Endothelial cell of umbilical vein (primary cell): Measurements from ENCODE around the gene COLEC11. TPM values are rescaled to one million over a fixed set of nuclear protein-coding genes. Genes with fewer than 3 reads are reported as not detected.

Experiments used
- BruUV-seq: library from RNA; stranded (reverse); fragments of 400-500 nt; replicated peaks from 2 replicates; lab custom pipeline; 2021; lab: Mats Ljungman, UMichigan
- CTCF ChIA-PET: fragments of 300-600, 350-600 bp; sonication (Branson Sonifier 250); formaldehyde crosslinking; loops from one replicate; lab custom pipeline; 2021; ENCODE audit warnings: antibody characterized with exemption, inconsistent platforms; lab: Charles Lee
- POLR2A ChIA-PET: fragments of 300-600, 350-600 bp; sonication (Branson Sonifier 250); formaldehyde crosslinking; loops from one replicate; lab custom pipeline; 2021; ENCODE audit warnings: antibody characterized with exemption, inconsistent platforms; lab: Charles Lee
- DNase-seq: peaks from one replicate; pipeline ENCODE4 v3.0.0-alpha.2; 2011; ENCODE audit warnings: low read depth, low spot score
- FAIRE-seq: peaks from 2 replicates; lab custom pipeline; 2011; peaks lifted over from hg19 to GRCh38; lab: Jason Lieb, UNC
- H2AFZ ChIP-seq: 2 replicates; pipeline ENCODE4 v1.6.0; 2012; ENCODE audit warnings: low read depth, low read length, control low read depth, inconsistent platforms
- H3K27ac ChIP-seq: 2 replicates; pipeline ENCODE4 v1.5.1; 2011; ENCODE audit warnings: low read depth, mild to moderate bottlenecking, control low read depth, low read length, moderate library complexity; ENCODE audit not compliant: insufficient read depth
- H3K27me3 ChIP-seq, 2 experiments: 2 replicates each; pipeline versions ENCODE4 v1.6.0 to v1.6.1; 2011; ENCODE audit warnings: low read length in 2 of 2, mixed read lengths in 1 of 2; ENCODE audit not compliant: control insufficient read depth in 2 of 2, insufficient read depth in 2 of 2
- H3K36me3 ChIP-seq, 2 experiments: 2 replicates in 1 of 2; 3 replicates in 1 of 2; pipeline ENCODE4 v1.5.1; 2011; ENCODE audit warnings: low read length in 2 of 2, mild to moderate bottlenecking in 1 of 2, moderate library complexity in 1 of 2; ENCODE audit not compliant: control insufficient read depth in 2 of 2, insufficient read depth in 2 of 2; ENCODE audit errors: extremely low read depth in 1 of 2
- H3K4me1 ChIP-seq: 3 replicates; pipeline ENCODE4 v1.5.1; 2011; ENCODE audit warnings: mild to moderate bottlenecking, low read length; ENCODE audit not compliant: control insufficient read depth, insufficient read depth; ENCODE audit errors: extremely low read depth
- H3K4me2 ChIP-seq: 2 replicates; pipeline ENCODE4 v1.6.1; 2011; ENCODE audit warnings: low read length, control low read depth, mixed read lengths; ENCODE audit not compliant: insufficient read depth
- H3K4me3 ChIP-seq, 3 experiments: fragments of 200-600 bp in 1 of 3; sonication (generic), shearing (Covaris generic) in 1 of 3; replicated peaks in 1 of 3; 2 replicates each; pipeline ENCODE4 v1.5.1; 2011 to 2016; ENCODE audit warnings: control low read depth in 3 of 3, low read length in 3 of 3, mild to moderate bottlenecking in 2 of 3, inconsistent platforms in 1 of 3, low read depth in 1 of 3, moderate library complexity in 1 of 3; ENCODE audit not compliant: insufficient read depth in 1 of 3
- H3K79me2 ChIP-seq: 2 replicates; pipeline ENCODE4 v1.6.0; 2012; ENCODE audit warnings: low read length, inconsistent platforms; ENCODE audit not compliant: control insufficient read depth, insufficient read depth
- H3K9ac ChIP-seq: replicated peaks from 2 replicates; pipeline ENCODE3; 2011; ENCODE audit warnings: low read length, control low read depth; ENCODE audit not compliant: insufficient read depth; ENCODE audit errors: extremely low read depth
- H3K9me1 ChIP-seq: replicated peaks from 3 replicates; pipeline ENCODE4 v1.6.0; 2011; ENCODE audit warnings: mild to moderate bottlenecking, low read length; ENCODE audit not compliant: control insufficient read depth, insufficient read depth; ENCODE audit errors: extremely low read depth
- H3K9me3 ChIP-seq: replicated peaks from 2 replicates; pipeline ENCODE4 v1.5.1; 2012; ENCODE audit warnings: low read length, inconsistent platforms; ENCODE audit not compliant: control insufficient read depth, insufficient read depth
- H4K20me1 ChIP-seq: replicated peaks from 2 replicates; pipeline ENCODE3; 2011; ENCODE audit warnings: mild to moderate bottlenecking, low read length; ENCODE audit not compliant: control insufficient read depth, insufficient read depth; ENCODE audit errors: extremely low read depth
- CTCF ChIP-seq, 2 donors: IDR thresholded peaks; 1 replicate in 1 of 2; 2 replicates in 1 of 2; pipeline ENCODE4 v1.5.1; 2011; ENCODE audit warnings: low read length in 2 of 2, mild to moderate bottlenecking in 2 of 2, moderate library complexity in 2 of 2, control low read depth in 1 of 2, inconsistent platforms in 1 of 2, low read depth in 1 of 2; ENCODE audit not compliant: insufficient read depth in 1 of 2; ENCODE audit errors: extremely low read depth in 1 of 2
- EZH2 ChIP-seq: IDR thresholded peaks from 2 replicates; pipeline ENCODE4 v1.6.1; 2012; ENCODE audit warnings: borderline replicate concordance, low read depth, mild to moderate bottlenecking, moderate library complexity, low read length, inconsistent platforms; ENCODE audit not compliant: severe bottlenecking
- FOS ChIP-seq: IDR thresholded peaks from 2 replicates; pipeline ENCODE4 v1.6.1; 2011; ENCODE audit warnings: mild to moderate bottlenecking, low read length, moderate library complexity, borderline replicate concordance; ENCODE audit not compliant: insufficient read depth
- GATA2 ChIP-seq: IDR thresholded peaks from 2 replicates; pipeline ENCODE4 v1.7.0; 2011; ENCODE audit warnings: low read depth, mild to moderate bottlenecking, moderate library complexity, mixed read lengths, low read length; ENCODE audit not compliant: insufficient read length, insufficient read depth
- JUN ChIP-seq: IDR thresholded peaks from 2 replicates; pipeline ENCODE4 v1.6.1; 2011; ENCODE audit warnings: borderline replicate concordance, low read depth; ENCODE audit not compliant: insufficient read length, insufficient read depth
- MAX ChIP-seq: IDR thresholded peaks from 2 replicates; pipeline ENCODE4 v1.6.1; 2011; ENCODE audit not compliant: insufficient read depth, insufficient read length
- MYC ChIP-seq: IDR thresholded peaks from one replicate; pipeline ENCODE4 v1.6.1; 2011; ENCODE audit warnings: mild to moderate bottlenecking, low read depth, low read length
- POLR2A ChIP-seq: IDR thresholded peaks from 2 replicates; pipeline ENCODE4 v1.6.1; 2012; ENCODE audit warnings: low read depth, mild to moderate bottlenecking, control low read depth, low read length
- POLR2AphosphoS5 ChIP-seq: IDR thresholded peaks from 2 replicates; pipeline ENCODE4 v1.6.1; 2012; ENCODE audit warnings: low read depth, mild to moderate bottlenecking, control low read depth, low read length, moderate library complexity; ENCODE audit not compliant: insufficient read depth
- dilution Hi-C: fragments of 300-500 bp; cut with MboI; formaldehyde crosslinking; loops from one replicate; pipeline ENCODE4 v1.15.0; 2019; ENCODE audit warnings: low sequenced_read_pairs; ENCODE audit not compliant: extremely low pct_ligation_motif_present
- intact Hi-C: fragments of 100-400 bp; cut with micrococcal nuclease; formaldehyde crosslinking; loops from one replicate; pipeline ENCODE4 v1.10.0; 2022
- polyA plus RNA-seq, 4 experiments: library from polyadenylated mRNA; depleted of rRNA in 3 of 4; stranded (reverse) in 3 of 4; unstranded in 1 of 4; fragments of >200 nt; gene quantifications; 2 replicates each; pipeline versions ENCODE4 v1.2.1 to v1.2.3, GENCODE V29; 2011 to 2012; ENCODE audit warnings: missing spikeins in 1 of 4
- total RNA-seq: library from RNA; stranded (reverse); gene quantifications from 2 replicates; pipeline ENCODE4 v1.2.3, GENCODE V29; 2021

Gene COLEC11
- total and polyA plus RNA-seq, 2 donors (not counting 3 experiments of a cell fraction or from before 2014, with no cell fraction given) = 0.15 TPM; not detected in 1

GRCh38 chr2:3681625-3682024, 86.7 kb downstream of the COLEC11 start:
- Histone ChIP-seq H3K27me3 (no peaks in the 10 kb centered on the region), H2AFZ (no peak overlapping the region), H3K4me1 (no peaks in the 10 kb centered on the region), H3K9me1 (no peaks in the 10 kb centered on the region), H3K36me3 (no peaks in the 10 kb centered on the region), H3K9me3 (no peaks in the 10 kb centered on the region), H4K20me1 (no peaks in the 10 kb centered on the region), H3K79me2 (no peaks in the 10 kb centered on the region), H3K4me3 (no peak overlapping the region), H3K9ac (no peak overlapping the region), H3K27ac (no peak overlapping the region), H3K4me2 (no peak overlapping the region)
- no peak for TF ChIP-seq POLR2AphosphoS5
- no peak for TF ChIP-seq POLR2A
- TF ChIP-seq GATA2 = no peak
- TF ChIP-seq JUN = no peak
- TF ChIP-seq FOS = no peak
- TF ChIP-seq CTCF (IDR thresholded peaks at IDR 0.05; ENCODE audit: extremely low read depth in 1 of 2, insufficient read depth in 1 of 2, low read depth in 1 of 2, low read length in 2 of 2) = no peak
- no peak for TF ChIP-seq MYC
- no peak for TF ChIP-seq EZH2
- no peak for TF ChIP-seq MAX
- no peak for DNase-seq
- dilution Hi-C loops (no loop called here), intact Hi-C loops (no loop called here)
- ChIA-PET POLR2A (no interaction called here), CTCF (no interaction called here)
- no peak for FAIRE-seq
- BruUV-seq = no TSS peak
